Liver (tissue), 9 donors: ENCODE data around the gene ATP10D. TPM values are rescaled to one million over a fixed set of nuclear protein-coding genes. Genes with fewer than 3 reads are reported as not detected.

Experiments
- DNase-seq: peaks from one replicate; pipeline ENCODE4 v3.0.0-alpha.2; 2017; ENCODE audit warnings: low spot score
- H3K27ac ChIP-seq, 2 donors: one replicate each; pipeline ENCODE4 v1.7.0; 2013; ENCODE audit warnings: inconsistent platforms in 2 of 2, low read length in 2 of 2, control low read depth in 1 of 2, low read depth in 1 of 2, mild to moderate bottlenecking in 1 of 2
- H3K27me3 ChIP-seq, 4 donors: one replicate each; pipeline versions ENCODE4 v1.6.1 to v1.7.0; 2013; ENCODE audit warnings: low read length in 3 of 4, inconsistent platforms in 1 of 4, mild to moderate bottlenecking in 1 of 4, moderate library complexity in 1 of 4; ENCODE audit not compliant: control insufficient read depth in 4 of 4, insufficient read depth in 4 of 4
- H3K36me3 ChIP-seq, 4 donors: one replicate each; pipeline versions ENCODE4 v1.6.1 to v1.7.0; 2013; ENCODE audit warnings: low read length in 3 of 4, mild to moderate bottlenecking in 3 of 4, low read depth in 1 of 4, moderate library complexity in 1 of 4; ENCODE audit not compliant: control insufficient read depth in 4 of 4, insufficient read depth in 3 of 4
- H3K4me1 ChIP-seq, 4 donors: one replicate each; pipeline versions ENCODE4 v1.6.1 to v1.7.0; 2013; ENCODE audit warnings: low read length in 3 of 4, mild to moderate bottlenecking in 3 of 4, moderate library complexity in 1 of 4; ENCODE audit not compliant: control insufficient read depth in 4 of 4, insufficient read depth in 4 of 4
- H3K4me3 ChIP-seq, 3 donors: one replicate each; pipeline versions ENCODE4 v1.6.1 to v1.7.0; 2013; ENCODE audit warnings: low read length in 3 of 3, control low read depth in 1 of 3, low read depth in 1 of 3, mild to moderate bottlenecking in 1 of 3
- H3K9ac ChIP-seq, 2 donors: one replicate each; pipeline ENCODE4 v1.7.0; 2013; ENCODE audit warnings: low read length in 2 of 2, mild to moderate bottlenecking in 2 of 2, moderate library complexity in 2 of 2, control low read depth in 1 of 2, low read depth in 1 of 2
- H3K9me3 ChIP-seq, 4 donors: one replicate each; pipeline versions ENCODE4 v1.6.1 to v1.7.0; 2013; ENCODE audit warnings: low read length in 3 of 4; ENCODE audit not compliant: control insufficient read depth in 4 of 4
- ATF3 ChIP-seq: IDR thresholded peaks from 2 replicates; pipeline ENCODE4 v1.6.1; 2016; ENCODE audit warnings: antibody characterized with exemption
- EGR1 ChIP-seq, 2 donors: IDR thresholded peaks; 2 replicates each; pipeline ENCODE4 v1.6.1; 2016 to 2018; ENCODE audit warnings: antibody characterized with exemption in 2 of 2, low read depth in 2 of 2
- FOXA1 ChIP-seq: IDR thresholded peaks from 2 replicates; pipeline ENCODE4 v1.6.1; 2016; ENCODE audit warnings: antibody characterized with exemption
- FOXA2 ChIP-seq: IDR thresholded peaks from 2 replicates; pipeline ENCODE4 v1.6.1; 2016; ENCODE audit warnings: antibody characterized with exemption
- GABPA ChIP-seq, 2 donors: IDR thresholded peaks in 1 of 2; conservative IDR thresholded peaks in 1 of 2; 2 replicates each; pipeline ENCODE4 v1.6.1; 2016; ENCODE audit warnings: antibody characterized with exemption in 2 of 2, mild to moderate bottlenecking in 1 of 2, moderate library complexity in 1 of 2
- HNF4A ChIP-seq, 2 donors: conservative IDR thresholded peaks; 2 replicates each; pipeline ENCODE4 v1.6.1; 2016; ENCODE audit warnings: antibody characterized with exemption in 2 of 2, mild to moderate bottlenecking in 2 of 2
- HNF4G ChIP-seq: IDR thresholded peaks from 2 replicates; pipeline ENCODE4 v1.6.1; 2016; ENCODE audit warnings: antibody characterized with exemption
- JUND ChIP-seq, 2 donors: IDR thresholded peaks; 2 replicates each; pipeline ENCODE4 v1.6.1; 2016; ENCODE audit warnings: antibody characterized with exemption in 2 of 2
- MAX ChIP-seq: IDR thresholded peaks from 2 replicates; pipeline ENCODE4 v1.6.1; 2016; ENCODE audit warnings: antibody characterized with exemption
- NR2F2 ChIP-seq: IDR thresholded peaks from 2 replicates; pipeline ENCODE4 v1.6.1; 2016; ENCODE audit warnings: antibody characterized with exemption
- RAD21 ChIP-seq, 2 donors: IDR thresholded peaks; 2 replicates each; pipeline ENCODE4 v1.6.1; 2016; ENCODE audit warnings: antibody characterized with exemption in 2 of 2, mild to moderate bottlenecking in 2 of 2
- RXRA ChIP-seq, 2 donors: IDR thresholded peaks; 2 replicates each; pipeline ENCODE4 v1.6.1; 2017 to 2018; ENCODE audit warnings: antibody characterized with exemption in 2 of 2, mild to moderate bottlenecking in 1 of 2
- SP1 ChIP-seq: IDR thresholded peaks from 2 replicates; pipeline ENCODE4 v1.6.1; 2018; ENCODE audit warnings: antibody characterized with exemption, mild to moderate bottlenecking
- TAF1 ChIP-seq: conservative IDR thresholded peaks from 2 replicates; pipeline ENCODE4 v1.6.1; 2016; ENCODE audit warnings: antibody characterized with exemption, mild to moderate bottlenecking
- YY1 ChIP-seq: IDR thresholded peaks from 2 replicates; pipeline ENCODE4 v1.6.1; 2016; ENCODE audit warnings: antibody characterized with exemption, mild to moderate bottlenecking
- WGBS: extraction: QIAGEN DNeasy Blood & Tissue Kit; methylation state at CpG from one replicate; pipeline ENCODE4 v1.1.7; 2013; 5-methylcytosine and 5-hydroxymethylcytosine counted together
- polyA plus RNA-seq, 2 donors: library from polyadenylated mRNA; stranded (reverse) in 1 of 2; unstranded in 1 of 2; fragments of 200-250 nt in 1 of 2; fragments of >200 nt in 1 of 2; fragmentation: Nextera tagmentation in 1 of 2; extraction: Ambion mirVana in 1 of 2; gene quantifications; one replicate each; pipeline versions ENCODE4 v1.2.1 to v1.2.3, GENCODE V29; 2013 to 2015
- total RNA-seq, 2 donors: library from RNA; depleted of rRNA; stranded (reverse); fragments of >200 nt; gene quantifications; one replicate each; pipeline ENCODE4 v1.2.3, GENCODE V29; 2014
- TF ChIP-seq, protein P1 (sequence below): IDR thresholded peaks from 2 replicates; pipeline ENCODE4 v1.6.1; 2016; ENCODE audit warnings: antibody characterized with exemption, mild to moderate bottlenecking
- TF ChIP-seq, protein P2 (sequence below): IDR thresholded peaks from 2 replicates; pipeline ENCODE4 v1.6.1; 2016; ENCODE audit warnings: antibody characterized with exemption
- TF ChIP-seq, protein P3 (sequence below): fragments of 150-350 bp; IDR thresholded peaks from 2 replicates; pipeline ENCODE4 v1.5.1; 2017; ENCODE audit warnings: improper control_type of control experiment, low read depth, low read length; ENCODE audit not compliant: missing input control
- donor health status: healthy.
- donor health status: healthy.
- donor health status: healthy.
- donor health status: healthy.
- donor health status: healthy.

ATP10D gene
- total and polyA plus RNA-seq, 4 donors, result 4.3 to 13.6 (median 7.4) TPM

- DNase-seq, result no peak
- no peaks in the 10 kb centered on the region for H3K27me3 ChIP-seq
- TF ChIP-seq FOXA1 (no peak), FOXA2 (no peak), ATF3 (no peak), JUND (IDR thresholded peaks at IDR 0.05) (no peak), NR2F2 (no peak), RAD21 (IDR thresholded peaks at IDR 0.05) (no peak), SP1 (no peak), HNF4G (no peak), MAX (no peak), YY1 (no peak), GABPA (IDR thresholded peaks at IDR 0.05 in 1 of 2, conservative IDR thresholded peaks at IDR 0.05 in 1 of 2) (no peak), HNF4A (conservative IDR thresholded peaks at IDR 0.05) (no peak), TAF1 (no peak), RXRA (IDR thresholded peaks at IDR 0.05) (no peak), EGR1 (IDR thresholded peaks at IDR 0.05; ENCODE audit: low read depth in 2 of 2) (no peak)
- TF ChIP-seq, protein P1, sequence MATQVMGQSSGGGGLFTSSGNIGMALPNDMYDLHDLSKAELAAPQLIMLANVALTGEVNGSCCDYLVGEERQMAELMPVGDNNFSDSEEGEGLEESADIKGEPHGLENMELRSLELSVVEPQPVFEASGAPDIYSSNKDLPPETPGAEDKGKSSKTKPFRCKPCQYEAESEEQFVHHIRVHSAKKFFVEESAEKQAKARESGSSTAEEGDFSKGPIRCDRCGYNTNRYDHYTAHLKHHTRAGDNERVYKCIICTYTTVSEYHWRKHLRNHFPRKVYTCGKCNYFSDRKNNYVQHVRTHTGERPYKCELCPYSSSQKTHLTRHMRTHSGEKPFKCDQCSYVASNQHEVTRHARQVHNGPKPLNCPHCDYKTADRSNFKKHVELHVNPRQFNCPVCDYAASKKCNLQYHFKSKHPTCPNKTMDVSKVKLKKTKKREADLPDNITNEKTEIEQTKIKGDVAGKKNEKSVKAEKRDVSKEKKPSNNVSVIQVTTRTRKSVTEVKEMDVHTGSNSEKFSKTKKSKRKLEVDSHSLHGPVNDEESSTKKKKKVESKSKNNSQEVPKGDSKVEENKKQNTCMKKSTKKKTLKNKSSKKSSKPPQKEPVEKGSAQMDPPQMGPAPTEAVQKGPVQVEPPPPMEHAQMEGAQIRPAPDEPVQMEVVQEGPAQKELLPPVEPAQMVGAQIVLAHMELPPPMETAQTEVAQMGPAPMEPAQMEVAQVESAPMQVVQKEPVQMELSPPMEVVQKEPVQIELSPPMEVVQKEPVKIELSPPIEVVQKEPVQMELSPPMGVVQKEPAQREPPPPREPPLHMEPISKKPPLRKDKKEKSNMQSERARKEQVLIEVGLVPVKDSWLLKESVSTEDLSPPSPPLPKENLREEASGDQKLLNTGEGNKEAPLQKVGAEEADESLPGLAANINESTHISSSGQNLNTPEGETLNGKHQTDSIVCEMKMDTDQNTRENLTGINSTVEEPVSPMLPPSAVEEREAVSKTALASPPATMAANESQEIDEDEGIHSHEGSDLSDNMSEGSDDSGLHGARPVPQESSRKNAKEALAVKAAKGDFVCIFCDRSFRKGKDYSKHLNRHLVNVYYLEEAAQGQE, result no peak
- TF ChIP-seq, protein P2, sequence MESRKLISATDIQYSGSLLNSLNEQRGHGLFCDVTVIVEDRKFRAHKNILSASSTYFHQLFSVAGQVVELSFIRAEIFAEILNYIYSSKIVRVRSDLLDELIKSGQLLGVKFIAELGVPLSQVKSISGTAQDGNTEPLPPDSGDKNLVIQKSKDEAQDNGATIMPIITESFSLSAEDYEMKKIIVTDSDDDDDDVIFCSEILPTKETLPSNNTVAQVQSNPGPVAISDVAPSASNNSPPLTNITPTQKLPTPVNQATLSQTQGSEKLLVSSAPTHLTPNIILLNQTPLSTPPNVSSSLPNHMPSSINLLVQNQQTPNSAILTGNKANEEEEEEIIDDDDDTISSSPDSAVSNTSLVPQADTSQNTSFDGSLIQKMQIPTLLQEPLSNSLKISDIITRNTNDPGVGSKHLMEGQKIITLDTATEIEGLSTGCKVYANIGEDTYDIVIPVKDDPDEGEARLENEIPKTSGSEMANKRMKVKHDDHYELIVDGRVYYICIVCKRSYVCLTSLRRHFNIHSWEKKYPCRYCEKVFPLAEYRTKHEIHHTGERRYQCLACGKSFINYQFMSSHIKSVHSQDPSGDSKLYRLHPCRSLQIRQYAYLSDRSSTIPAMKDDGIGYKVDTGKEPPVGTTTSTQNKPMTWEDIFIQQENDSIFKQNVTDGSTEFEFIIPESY, result no peak
- TF ChIP-seq, protein P3, sequence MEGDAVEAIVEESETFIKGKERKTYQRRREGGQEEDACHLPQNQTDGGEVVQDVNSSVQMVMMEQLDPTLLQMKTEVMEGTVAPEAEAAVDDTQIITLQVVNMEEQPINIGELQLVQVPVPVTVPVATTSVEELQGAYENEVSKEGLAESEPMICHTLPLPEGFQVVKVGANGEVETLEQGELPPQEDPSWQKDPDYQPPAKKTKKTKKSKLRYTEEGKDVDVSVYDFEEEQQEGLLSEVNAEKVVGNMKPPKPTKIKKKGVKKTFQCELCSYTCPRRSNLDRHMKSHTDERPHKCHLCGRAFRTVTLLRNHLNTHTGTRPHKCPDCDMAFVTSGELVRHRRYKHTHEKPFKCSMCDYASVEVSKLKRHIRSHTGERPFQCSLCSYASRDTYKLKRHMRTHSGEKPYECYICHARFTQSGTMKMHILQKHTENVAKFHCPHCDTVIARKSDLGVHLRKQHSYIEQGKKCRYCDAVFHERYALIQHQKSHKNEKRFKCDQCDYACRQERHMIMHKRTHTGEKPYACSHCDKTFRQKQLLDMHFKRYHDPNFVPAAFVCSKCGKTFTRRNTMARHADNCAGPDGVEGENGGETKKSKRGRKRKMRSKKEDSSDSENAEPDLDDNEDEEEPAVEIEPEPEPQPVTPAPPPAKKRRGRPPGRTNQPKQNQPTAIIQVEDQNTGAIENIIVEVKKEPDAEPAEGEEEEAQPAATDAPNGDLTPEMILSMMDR, result no peak
- H3K9me3 ChIP-seq, result no peaks in the 10 kb centered on the region
- H3K36me3 ChIP-seq, result peaks cover 0 to 7% (median 0%) of the 10 kb centered on the region in 4 donors
- H3K27ac ChIP-seq, result no peak overlapping the region
- 89% methylated on average over 1 of the region's 1 CpG for WGBS
- H3K9ac ChIP-seq, result no peak overlapping the region
- H3K4me3 ChIP-seq, result no peak overlapping the region
- no peaks in the 10 kb centered on the region for H3K4me1 ChIP-seq
Observed at GRCh38 chr4:47597696-47598095, 112.6 kb downstream of the ATP10D start.
